ENCODE results near the gene HOXB5. TPM values are rescaled to one million over a fixed set of nuclear protein-coding genes. Genes with fewer than 3 reads are reported as not detected.
A peak's percentile ranks its signal among the peaks of the same experiment; 100 is the strongest.

HOXB5 gene
- total RNA-seq, 1 experiment from 2014 or later, result 0.05 TPM

DNA sequence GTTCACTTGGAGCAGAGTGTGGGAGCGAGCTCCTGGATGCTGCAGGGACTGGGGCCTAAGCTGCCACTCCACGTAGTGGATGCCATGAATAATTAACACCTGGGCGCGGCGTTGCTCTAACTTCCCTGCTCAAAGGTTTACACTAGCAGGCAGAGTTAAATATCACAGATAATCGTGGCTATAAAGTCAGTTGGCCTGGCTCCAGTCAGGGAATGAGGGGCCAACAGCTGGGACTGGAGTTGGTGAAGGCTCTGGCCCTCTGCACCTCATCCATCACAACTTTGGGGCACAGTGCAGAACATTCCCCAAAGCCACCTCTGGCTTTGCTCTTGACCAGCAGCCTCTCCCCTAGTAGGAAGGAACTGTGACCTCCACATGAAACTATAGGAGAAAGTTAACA lies 26.4 kb downstream of the HOXB5 start:
- DNase-seq (ENCODE audit: low read depth in 1 of 2, low spot score in 2 of 2), result no peak
- no peaks in the 10 kb centered on the region for H3K27me3 ChIP-seq (replicated peaks)
- peaks cover 6% of the 10 kb centered on the region for H3K4me1 ChIP-seq (replicated peaks)
- H3K9me3 ChIP-seq (replicated peaks), result no peaks in the 10 kb centered on the region
- H3K36me3 ChIP-seq, result peaks cover 3% of the 10 kb centered on the region; the same call in 1 of the 2 replicates
- no peak overlapping the region for H3K27ac ChIP-seq
- H3K4me3 ChIP-seq, result no peak overlapping the region

DNA sequence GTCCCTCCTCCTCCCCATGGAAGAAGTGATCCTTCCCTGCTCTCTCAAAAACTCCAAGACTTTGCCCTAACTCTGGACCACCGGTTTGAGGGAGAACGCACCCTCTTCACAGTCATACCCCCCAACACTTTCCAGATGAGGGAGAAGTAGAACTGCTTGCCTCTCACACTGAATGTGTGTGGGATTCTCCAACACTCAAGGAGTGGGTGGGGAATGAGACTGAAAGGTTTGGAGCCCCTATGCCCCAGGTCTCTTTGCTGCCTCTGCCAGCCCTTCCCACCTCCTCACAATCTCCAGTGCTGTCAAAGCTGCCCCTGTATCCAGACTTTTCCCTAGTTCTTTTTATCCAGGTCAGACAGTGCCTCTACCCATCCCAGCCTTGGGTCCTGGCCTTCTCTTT lies 26.9 kb downstream of the HOXB5 start:
- H3K4me3 ChIP-seq, result no peak overlapping the region
- no peak overlapping the region for H3K27ac ChIP-seq

GRCh38 chr17:48565925-48566710 lies 27.5 kb downstream of the HOXB5 start:
- Histone ChIP-seq H3K9me3 (replicated peaks) (no peaks in the 10 kb centered on the region), H3K27ac (no peak overlapping the region), H3K4me3 (no peak overlapping the region), H3K36me3 (peaks cover 3% of the 10 kb centered on the region; the same call in 1 of the 2 replicates), H3K27me3 (replicated peaks) (no peaks in the 10 kb centered on the region), H3K4me1 (replicated peaks) (peaks cover 6% of the 10 kb centered on the region)
- no peak for DNase-seq (ENCODE audit: low read depth in 1 of 2, low spot score in 2 of 2)

More for the DNA sequence above, 26.9 kb downstream of the HOXB5 start:
- Histone ChIP-seq H3K9me3 (replicated peaks) (no peaks in the 10 kb centered on the region), H3K4me1 (replicated peaks) (peaks cover 6% of the 10 kb centered on the region), H3K27me3 (replicated peaks) (no peaks in the 10 kb centered on the region), H3K36me3 (peaks cover 3% of the 10 kb centered on the region; the same call in 1 of the 2 replicates)
- no peak for DNase-seq (ENCODE audit: low read depth in 1 of 2, low spot score in 2 of 2)

- DNase-seq (ENCODE audit: low read depth in 1 of 2, low spot score in 2 of 2), result no peak
- Histone ChIP-seq H3K27me3 (replicated peaks) (no peaks in the 10 kb centered on the region), H3K4me3 (peak overlapping the region; percentile 36; the same call in 1 of the 2 replicates), H3K4me1 (replicated peaks) (peaks cover 6% of the 10 kb centered on the region), H3K36me3 (peaks cover 3% of the 10 kb centered on the region; the same call in 1 of the 2 replicates), H3K9me3 (replicated peaks) (no peaks in the 10 kb centered on the region), H3K27ac (no peak overlapping the region)
Observed at GRCh38 chr17:48565022-48565554, 28.5 kb downstream of the HOXB5 start.

- Histone ChIP-seq H3K27ac (no peak overlapping the region), H3K27me3 (replicated peaks) (no peaks in the 10 kb centered on the region), H3K4me1 (replicated peaks) (peaks cover 6% of the 10 kb centered on the region), H3K36me3 (no peaks in the 10 kb centered on the region; the same call in 1 of the 2 replicates), H3K4me3 (peak overlapping the region; percentile 36), H3K9me3 (replicated peaks) (no peaks in the 10 kb centered on the region)
- no peak for DNase-seq (ENCODE audit: low read depth in 1 of 2, low spot score in 2 of 2)
Observed at GRCh38 chr17:48564188-48565021, 29.2 kb downstream of the HOXB5 start.

DNA sequence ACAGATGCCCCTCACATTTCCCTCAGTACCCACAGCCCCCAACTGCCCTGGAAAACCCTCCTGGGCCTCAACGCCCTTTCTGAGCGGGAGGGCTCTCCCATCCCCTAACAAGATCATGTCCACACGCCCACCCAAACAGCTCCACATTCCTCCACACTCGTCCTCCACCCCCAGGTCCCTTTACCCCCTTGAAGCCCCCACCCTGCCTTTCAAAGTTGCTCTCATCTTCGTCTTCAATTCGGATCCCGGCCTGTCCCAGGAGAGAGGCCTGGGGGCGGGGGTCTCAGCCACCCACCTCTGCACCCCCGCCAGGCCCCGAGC lies 29.8 kb downstream of the HOXB5 start:
- DNase-seq (ENCODE audit: low read depth in 1 of 2, low spot score in 2 of 2), result no peak
- no peaks in the 10 kb centered on the region for H3K9me3 ChIP-seq (replicated peaks)
- H3K4me3 ChIP-seq, result peak overlapping the region; percentile 36
- H3K27me3 ChIP-seq (replicated peaks), result no peaks in the 10 kb centered on the region
- H3K4me1 ChIP-seq (replicated peaks), result peaks cover 6% of the 10 kb centered on the region
- no peak overlapping the region for H3K27ac ChIP-seq
- no peaks in the 10 kb centered on the region; the same call in 1 of the 2 replicates for H3K36me3 ChIP-seq

GRCh38 chr17:48563385-48563838 lies 30.2 kb downstream of the HOXB5 start:
- H3K4me1 ChIP-seq (replicated peaks), result peaks cover 6% of the 10 kb centered on the region
- H3K4me3 ChIP-seq, result no peak overlapping the region
- H3K9me3 ChIP-seq (replicated peaks), result no peaks in the 10 kb centered on the region
- no peaks in the 10 kb centered on the region; the same call in 1 of the 2 replicates for H3K36me3 ChIP-seq
- DNase-seq (ENCODE audit: low read depth in 1 of 2, low spot score in 2 of 2), result no peak
- H3K27ac ChIP-seq, result no peak overlapping the region
- H3K27me3 ChIP-seq (replicated peaks), result no peaks in the 10 kb centered on the region

DNA sequence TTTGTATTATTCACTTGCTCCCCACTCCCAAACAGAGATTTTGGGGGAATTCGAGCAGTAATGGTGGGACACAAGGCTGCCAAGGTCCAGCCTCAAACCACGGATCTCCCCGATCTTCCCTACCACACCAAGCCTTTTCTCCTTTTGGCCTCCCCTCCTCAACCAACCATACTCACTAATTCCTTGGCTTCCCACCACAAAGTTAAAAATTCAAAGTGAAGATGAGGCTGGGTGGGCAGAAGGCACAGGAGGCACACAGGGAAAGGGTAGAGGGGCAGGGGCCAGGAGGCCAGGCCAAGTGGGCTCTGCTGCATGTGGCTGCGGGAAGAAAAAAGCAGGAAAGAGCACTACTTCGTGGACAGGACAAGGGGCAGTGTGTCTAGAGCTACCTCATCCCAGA lies 30.6 kb downstream of the HOXB5 start:
- H3K4me3 ChIP-seq, result no peak overlapping the region
- no peaks in the 10 kb centered on the region for H3K9me3 ChIP-seq (replicated peaks)
- DNase-seq (ENCODE audit: low read depth in 1 of 2, low spot score in 2 of 2), result no peak
- no peaks in the 10 kb centered on the region; the same call in 1 of the 2 replicates for H3K36me3 ChIP-seq
- H3K27ac ChIP-seq, result no peak overlapping the region
- H3K27me3 ChIP-seq (replicated peaks), result no peaks in the 10 kb centered on the region
- H3K4me1 ChIP-seq (replicated peaks), result peaks cover 6% of the 10 kb centered on the region

DNA sequence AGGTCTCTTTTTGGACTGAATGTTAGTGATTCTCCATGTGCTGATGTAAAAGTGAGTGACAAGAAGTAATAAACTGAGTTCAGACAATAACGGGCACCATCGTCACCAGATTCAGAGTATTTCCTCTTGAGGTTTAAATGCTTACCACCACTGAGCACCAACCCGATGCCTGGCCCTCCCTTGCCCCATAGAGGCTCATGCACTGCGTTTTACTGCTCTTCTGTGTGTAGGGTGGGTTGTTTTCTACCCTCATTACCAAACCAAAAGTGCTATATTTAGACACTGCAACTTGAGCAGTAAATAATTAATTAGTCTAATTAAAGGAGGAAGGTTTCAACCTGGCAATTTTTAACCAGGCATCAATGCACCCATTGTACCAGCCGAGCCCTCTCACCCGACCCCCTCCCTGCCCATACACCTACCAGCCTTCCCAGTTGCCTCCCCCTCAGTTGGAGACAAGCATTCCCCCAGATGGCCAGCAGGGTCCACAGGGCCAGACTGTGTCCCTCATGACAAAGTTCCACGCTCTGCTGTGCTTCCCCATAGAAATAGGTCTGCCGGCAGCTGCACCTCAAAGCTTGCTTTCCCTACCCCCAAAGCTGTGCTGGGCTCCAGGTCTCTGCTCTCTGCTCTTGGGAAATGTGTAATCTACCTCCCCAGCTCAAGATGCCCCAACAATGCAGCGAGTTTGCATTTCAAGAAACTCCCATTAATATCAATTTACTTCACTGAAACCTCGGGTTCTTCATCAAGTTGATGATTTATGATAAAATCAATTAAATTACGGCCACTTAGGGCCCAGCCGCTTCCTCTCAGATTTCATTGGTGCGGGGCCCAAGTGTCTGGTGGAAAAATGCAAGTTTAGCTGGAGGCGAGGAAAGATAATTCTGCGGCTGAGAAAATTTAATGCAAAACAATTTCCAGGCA lies 31.4 kb downstream of the HOXB5 start:
- peaks cover 6% of the 10 kb centered on the region for H3K4me1 ChIP-seq (replicated peaks)
- no peak overlapping the region for H3K27ac ChIP-seq
- no peak for DNase-seq (ENCODE audit: low read depth in 1 of 2, low spot score in 2 of 2)
- H3K27me3 ChIP-seq (replicated peaks), result no peaks in the 10 kb centered on the region
- H3K4me3 ChIP-seq, result no peak overlapping the region
- H3K36me3 ChIP-seq, result no peaks in the 10 kb centered on the region; the same call in 1 of the 2 replicates
- H3K9me3 ChIP-seq (replicated peaks), result no peaks in the 10 kb centered on the region

GRCh38 chr17:48559840-48560817 lies 33.5 kb downstream of the HOXB5 start:
- Histone ChIP-seq H3K9me3 (replicated peaks) (no peaks in the 10 kb centered on the region), H3K36me3 (no peaks in the 10 kb centered on the region; the same call in 1 of the 2 replicates), H3K27ac (no peak overlapping the region), H3K27me3 (replicated peaks) (no peaks in the 10 kb centered on the region), H3K4me3 (no peak overlapping the region), H3K4me1 (replicated peaks) (peaks cover 6% of the 10 kb centered on the region)
- DNase-seq (ENCODE audit: low read depth in 1 of 2, low spot score in 2 of 2), result no peak

DNA sequence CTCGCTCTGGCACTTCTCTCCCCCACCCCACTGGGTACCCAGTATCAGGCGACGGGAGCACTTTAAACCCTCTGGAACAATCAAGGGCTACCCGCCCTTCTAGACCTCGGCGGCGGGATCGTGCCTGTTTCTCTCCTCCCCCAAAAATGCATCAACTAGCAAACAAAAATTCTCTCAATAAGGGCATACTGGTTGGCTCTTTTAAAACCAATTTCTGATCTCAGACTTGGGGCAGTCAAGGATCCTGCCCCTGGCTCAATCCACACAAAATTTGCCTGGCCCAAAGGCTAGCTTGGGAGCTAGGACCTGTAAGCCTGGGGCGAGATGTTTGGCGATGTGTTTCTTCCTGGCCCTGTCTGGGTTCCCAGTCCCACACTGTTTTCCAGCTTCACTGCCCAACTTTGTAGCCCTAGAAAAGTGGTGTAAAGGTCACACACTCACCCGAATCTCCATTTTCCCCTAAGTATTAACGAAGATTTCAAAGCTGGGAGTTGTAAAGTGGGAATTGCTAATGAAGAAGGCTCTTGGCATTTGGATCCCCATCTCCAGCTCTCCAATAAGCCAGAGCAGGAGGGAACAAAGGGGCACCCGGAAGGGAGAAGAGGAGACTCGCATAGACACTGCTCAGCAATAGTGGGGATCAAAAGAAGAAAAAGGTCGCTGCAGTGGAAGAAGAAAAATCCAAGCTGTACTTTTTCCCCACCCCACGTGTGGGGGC lies 34.3 kb downstream of the HOXB5 start:
- no peak overlapping the region for H3K27ac ChIP-seq
- no peaks in the 10 kb centered on the region for H3K36me3 ChIP-seq
- H3K4me1 ChIP-seq (replicated peaks), result no peaks in the 10 kb centered on the region; the same call in 1 of the 2 replicates
- no peaks in the 10 kb centered on the region for H3K9me3 ChIP-seq (replicated peaks)
- H3K27me3 ChIP-seq (replicated peaks), result no peaks in the 10 kb centered on the region
- no peak overlapping the region for H3K4me3 ChIP-seq
- no peak for DNase-seq (ENCODE audit: low read depth in 1 of 2, low spot score in 2 of 2)

- H3K9me3 ChIP-seq (replicated peaks), result no peaks in the 10 kb centered on the region
- DNase-seq (ENCODE audit: low read depth in 1 of 2, low spot score in 2 of 2), result no peak
- no peaks in the 10 kb centered on the region; the same call in 1 of the 2 replicates for H3K4me1 ChIP-seq (replicated peaks)
- H3K27me3 ChIP-seq (replicated peaks), result no peaks in the 10 kb centered on the region
- no peak overlapping the region for H3K27ac ChIP-seq
- no peaks in the 10 kb centered on the region for H3K36me3 ChIP-seq
- H3K4me3 ChIP-seq, result no peak overlapping the region
Observed at GRCh38 chr17:48558831-48559121, 34.8 kb downstream of the HOXB5 start.
